ENCODE measurements around the gene TPRX2. TPM values are rescaled to one million over a fixed set of nuclear protein-coding genes. Genes with fewer than 3 reads are reported as not detected.
"Not testable (repeated sequence)": the region's sequence is repeated elsewhere in the genome, so short reads cannot be mapped to it uniquely, and the experiment has no call there.

The TPRX2 gene
- total RNA-seq, 2 donors from 2014 or later = not detected

- no peak for DNase-seq
- no peak for ATAC-seq
- intact Hi-C loops (cut with DNase I) = no loop called here
Observed at GRCh38 chr19:47901370-47901769, 42.3 kb downstream of the TPRX2 start.

DNA sequence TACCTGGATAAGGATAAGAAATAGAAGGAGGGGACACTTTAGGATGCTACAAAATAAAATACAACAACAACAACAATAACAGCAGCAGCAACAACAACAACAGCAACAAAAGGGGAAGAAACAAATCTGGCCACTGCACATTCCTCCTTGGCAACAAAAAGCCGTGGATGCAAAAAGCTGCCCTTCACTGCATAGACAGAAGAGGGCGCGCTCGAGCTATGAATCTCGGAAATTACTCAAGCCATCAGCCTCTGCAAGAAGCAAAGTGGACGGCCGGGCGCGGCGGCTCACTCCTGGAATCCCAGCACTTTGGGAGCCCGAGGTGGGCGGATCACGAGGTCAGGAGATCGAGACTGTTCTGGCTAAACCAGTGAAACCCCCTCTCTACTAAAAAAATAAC lies 50.3 kb downstream of the TPRX2 start:
- not testable (repeated sequence) for ATAC-seq
- DNase-seq = peak; percentile 55

GRCh38 chr19:47910191-47910590 lies 51.2 kb downstream of the TPRX2 start:
- intact Hi-C loops (cut with DNase I); ATAC-seq; DNase-seq: not testable (repeated sequence)

More for the DNA sequence above, 50.3 kb downstream of the TPRX2 start:
- intact Hi-C loops (cut with DNase I) = not testable (repeated sequence)

Other genes starting within 250 kb of the TPRX2 start
- gene EHD2, start 145.8 kb upstream of the TPRX2 start, total RNA-seq = 10 to 100 TPM; 91.1 to 98.8 TPM
- 100 to 1,000 TPM; 172 to 184 TPM for gene NOP53, start 113.7 kb upstream of the TPRX2 start, total RNA-seq
- gene SELENOW, start 80.5 kb upstream of the TPRX2 start, total RNA-seq = 100 to 1,000 TPM; 718 to 783 TPM
- gene TPRX1, start 54.7 kb upstream of the TPRX2 start, total RNA-seq = not detected
- not detected for gene CRX, start 37.3 kb upstream of the TPRX2 start, total RNA-seq
- gene SULT2A1, start 27.1 kb downstream of the TPRX2 start, total RNA-seq = not detected
- gene BSPH1, start 132.9 kb downstream of the TPRX2 start, total RNA-seq = not detected
- gene ELSPBP1, start 135.4 kb downstream of the TPRX2 start, total RNA-seq = not detected
- not detected for gene CABP5, start 184.8 kb downstream of the TPRX2 start, total RNA-seq

All from left cardiac atrium (tissue), 4 donors.